ENCODE results near the gene PTPN3. TPM values are rescaled to one million over a fixed set of nuclear protein-coding genes. Genes with fewer than 3 reads are reported as not detected.

The PTPN3 gene
- total and polyA plus RNA-seq, 4 donors = 6.3 to 30.3 (median 23.5) TPM

- H3K27ac ChIP-seq (ENCODE audit: low read depth in 1 of 2, low read length in 2 of 2) = no peak overlapping the region
- H3K4me1 ChIP-seq (ENCODE audit: control insufficient read depth in 4 of 4, insufficient read depth in 4 of 4, low read length in 3 of 4) = no peaks in the 10 kb centered on the region
- H3K4me3 ChIP-seq (ENCODE audit: low read depth in 1 of 3, low read length in 3 of 3) = no peak overlapping the region
- H3K27me3 ChIP-seq (ENCODE audit: control insufficient read depth in 4 of 4, insufficient read depth in 4 of 4, low read length in 3 of 4) = no peaks in the 10 kb centered on the region
- TF ChIP-seq TAF1 (conservative IDR thresholded peaks at IDR 0.05) (no peak), ZBTB33 (IDR thresholded peaks at IDR 0.05) (no peak), ATF3 (IDR thresholded peaks at IDR 0.05) (no peak), RAD21 (IDR thresholded peaks at IDR 0.05) (no peak), RXRA (IDR thresholded peaks at IDR 0.05) (no peak), YY1 (IDR thresholded peaks at IDR 0.05) (no peak), EGR1 (IDR thresholded peaks at IDR 0.05; ENCODE audit: low read depth in 2 of 2) (no peak), JUND (IDR thresholded peaks at IDR 0.05) (no peak), GABPA (IDR thresholded peaks at IDR 0.05 in 1 of 2, conservative IDR thresholded peaks at IDR 0.05 in 1 of 2) (no peak), REST (IDR thresholded peaks at IDR 0.05) (no peak), FOXA1 (IDR thresholded peaks at IDR 0.05) (no peak), HNF4A (conservative IDR thresholded peaks at IDR 0.05) (no peak)
- no peaks in the 10 kb centered on the region for H3K9me3 ChIP-seq (ENCODE audit: control insufficient read depth in 4 of 4, low read length in 3 of 4)
- H3K9ac ChIP-seq (ENCODE audit: low read depth in 1 of 2, low read length in 2 of 2) = no peak overlapping the region
- H3K36me3 ChIP-seq (ENCODE audit: control insufficient read depth in 4 of 4, insufficient read depth in 3 of 4, low read depth in 1 of 4, low read length in 3 of 4) = peaks cover 5 to 20% (median 12%) of the 10 kb centered on the region in 4 donors
- 81% methylated on average over 3 of the region's 3 CpGs for WGBS
- DNase-seq (ENCODE audit: low spot score) = no peak
Observed at GRCh38 chr9:109450346-109450745, 47.8 kb downstream of the PTPN3 start.

- no peaks in the 10 kb centered on the region for H3K4me1 ChIP-seq (ENCODE audit: control insufficient read depth in 4 of 4, insufficient read depth in 4 of 4, low read length in 3 of 4)
- H3K36me3 ChIP-seq (ENCODE audit: control insufficient read depth in 4 of 4, insufficient read depth in 3 of 4, low read depth in 1 of 4, low read length in 3 of 4) = peaks cover 3 to 16% (median 9%) of the 10 kb centered on the region in 4 donors
- no peak for DNase-seq (ENCODE audit: low spot score)
- H3K27me3 ChIP-seq (ENCODE audit: control insufficient read depth in 4 of 4, insufficient read depth in 4 of 4, low read length in 3 of 4) = no peaks in the 10 kb centered on the region
- TF ChIP-seq SP1 (IDR thresholded peaks at IDR 0.05) = no peak
- no peak for TF ChIP-seq NR2F2 (IDR thresholded peaks at IDR 0.05)
- TF ChIP-seq RAD21 (IDR thresholded peaks at IDR 0.05) = no peak
- no peak for TF ChIP-seq YY1 (IDR thresholded peaks at IDR 0.05)
- no peak for TF ChIP-seq TAF1 (conservative IDR thresholded peaks at IDR 0.05)
- TF ChIP-seq ZBTB33 (IDR thresholded peaks at IDR 0.05) = no peak
- no peak for TF ChIP-seq HNF4A (conservative IDR thresholded peaks at IDR 0.05)
- TF ChIP-seq ATF3 (IDR thresholded peaks at IDR 0.05) = no peak
- TF ChIP-seq GABPA (IDR thresholded peaks at IDR 0.05 in 1 of 2, conservative IDR thresholded peaks at IDR 0.05 in 1 of 2) = no peak
- TF ChIP-seq REST (IDR thresholded peaks at IDR 0.05) = no peak
- no peak for TF ChIP-seq JUND (IDR thresholded peaks at IDR 0.05)
- TF ChIP-seq MAX (IDR thresholded peaks at IDR 0.05) = no peak
- TF ChIP-seq FOXA2 (IDR thresholded peaks at IDR 0.05) = no peak
- TF ChIP-seq FOXA1 (IDR thresholded peaks at IDR 0.05) = no peak
- no peak for TF ChIP-seq RXRA (IDR thresholded peaks at IDR 0.05)
- WGBS = 90% methylated on average over 12 of the region's 12 CpGs
- no peaks in the 10 kb centered on the region for H3K9me3 ChIP-seq (ENCODE audit: control insufficient read depth in 4 of 4, low read length in 3 of 4)
- no peak overlapping the region for H3K9ac ChIP-seq (ENCODE audit: low read depth in 1 of 2, low read length in 2 of 2)
- no peak overlapping the region for H3K4me3 ChIP-seq (ENCODE audit: low read depth in 1 of 3, low read length in 3 of 3)
- no peak overlapping the region for H3K27ac ChIP-seq (ENCODE audit: low read depth in 1 of 2, low read length in 2 of 2)
Observed at GRCh38 chr9:109449036-109449798, 48.9 kb downstream of the PTPN3 start.
